Neural cell (in vitro differentiated cells): ENCODE measurements around the gene MUC15.

ENCODE experiments used
- CTCF ChIP-seq: fragments of 450-650 bp; IDR thresholded peaks from 2 replicates; pipeline ENCODE4 v1.5.1; 2014; ENCODE audit warnings: antibody characterized with exemption, mild to moderate bottlenecking, moderate library complexity; ENCODE audit not compliant: poor library complexity, severe bottlenecking
- POLR2AphosphoS5 ChIP-seq: IDR thresholded peaks from 2 replicates; pipeline ENCODE4 v1.6.1; 2012
- TF ChIP-seq, protein P1 (sequence below): IDR thresholded peaks from 2 replicates; pipeline ENCODE4 v1.6.1; 2012; ENCODE audit warnings: borderline replicate concordance

- TF ChIP-seq POLR2AphosphoS5, result peak; percentile 9
- TF ChIP-seq CTCF, result no peak
- TF ChIP-seq, protein P1, sequence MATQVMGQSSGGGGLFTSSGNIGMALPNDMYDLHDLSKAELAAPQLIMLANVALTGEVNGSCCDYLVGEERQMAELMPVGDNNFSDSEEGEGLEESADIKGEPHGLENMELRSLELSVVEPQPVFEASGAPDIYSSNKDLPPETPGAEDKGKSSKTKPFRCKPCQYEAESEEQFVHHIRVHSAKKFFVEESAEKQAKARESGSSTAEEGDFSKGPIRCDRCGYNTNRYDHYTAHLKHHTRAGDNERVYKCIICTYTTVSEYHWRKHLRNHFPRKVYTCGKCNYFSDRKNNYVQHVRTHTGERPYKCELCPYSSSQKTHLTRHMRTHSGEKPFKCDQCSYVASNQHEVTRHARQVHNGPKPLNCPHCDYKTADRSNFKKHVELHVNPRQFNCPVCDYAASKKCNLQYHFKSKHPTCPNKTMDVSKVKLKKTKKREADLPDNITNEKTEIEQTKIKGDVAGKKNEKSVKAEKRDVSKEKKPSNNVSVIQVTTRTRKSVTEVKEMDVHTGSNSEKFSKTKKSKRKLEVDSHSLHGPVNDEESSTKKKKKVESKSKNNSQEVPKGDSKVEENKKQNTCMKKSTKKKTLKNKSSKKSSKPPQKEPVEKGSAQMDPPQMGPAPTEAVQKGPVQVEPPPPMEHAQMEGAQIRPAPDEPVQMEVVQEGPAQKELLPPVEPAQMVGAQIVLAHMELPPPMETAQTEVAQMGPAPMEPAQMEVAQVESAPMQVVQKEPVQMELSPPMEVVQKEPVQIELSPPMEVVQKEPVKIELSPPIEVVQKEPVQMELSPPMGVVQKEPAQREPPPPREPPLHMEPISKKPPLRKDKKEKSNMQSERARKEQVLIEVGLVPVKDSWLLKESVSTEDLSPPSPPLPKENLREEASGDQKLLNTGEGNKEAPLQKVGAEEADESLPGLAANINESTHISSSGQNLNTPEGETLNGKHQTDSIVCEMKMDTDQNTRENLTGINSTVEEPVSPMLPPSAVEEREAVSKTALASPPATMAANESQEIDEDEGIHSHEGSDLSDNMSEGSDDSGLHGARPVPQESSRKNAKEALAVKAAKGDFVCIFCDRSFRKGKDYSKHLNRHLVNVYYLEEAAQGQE, result no peak
Observed at GRCh38 chr11:26510756-26511155, 61.3 kb downstream of the MUC15 start.
